Caco-2 (cell line): Measurements from ENCODE around the gene FSD1. TPM values are rescaled to one million over a fixed set of nuclear protein-coding genes. Genes with fewer than 3 reads are reported as not detected.
"Not testable (repeated sequence)": the region's sequence is repeated elsewhere in the genome, so short reads cannot be mapped to it uniquely, and the experiment has no call there.

ENCODE experiments used
- BruUV-seq: library from RNA; stranded (reverse); fragments of 400-500 nt; replicated peaks from 2 replicates; lab custom pipeline; 2021; lab: Mats Ljungman, UMichigan
- CTCF ChIA-PET: fragments of 300-600 bp; sonication (Branson Sonifier 250); formaldehyde crosslinking; loops from one replicate; lab custom pipeline; 2022; ENCODE audit warnings: antibody characterized with exemption; lab: Charles Lee
- POLR2A ChIA-PET: fragments of 300-600 bp; sonication (Branson Sonifier 250); formaldehyde crosslinking; loops from one replicate; lab custom pipeline; 2022; ENCODE audit warnings: antibody characterized with exemption; lab: Charles Lee
- DNase-seq, 2 experiments: peaks; one replicate each; pipeline versions ENCODE4 v3.0.0 to v3.0.0-alpha.2; 2020 to 2022
- H3K27me3 ChIP-seq: replicated peaks from 2 replicates; pipeline ENCODE4 v1.6.0; 2011; ENCODE audit warnings: low read length; ENCODE audit not compliant: control insufficient read depth, insufficient read depth
- H3K36me3 ChIP-seq: 2 replicates; pipeline ENCODE4 v1.5.1; 2011; ENCODE audit warnings: low read length; ENCODE audit not compliant: control insufficient read depth, insufficient read depth
- H3K4me1 ChIP-seq: fragments of 250-450 bp; sonication (Bioruptor Pico); 2 replicates; pipeline ENCODE4 v1.5.1; 2020; ENCODE audit warnings: mild to moderate bottlenecking
- H3K4me3 ChIP-seq: 2 replicates; pipeline ENCODE4 v1.5.1; 2011; ENCODE audit warnings: low read depth, mild to moderate bottlenecking, control low read depth, low read length
- H3K9me3 ChIP-seq: fragments of 250-450 bp; sonication (Bioruptor Pico); 2 replicates; pipeline ENCODE4 v1.5.1; 2020; ENCODE audit warnings: mild to moderate bottlenecking, moderate library complexity
- H3K27ac Mint-ChIP-seq: one replicate; pipeline ENCODE4 v1.8.0; 2022; ENCODE audit warnings: mixed read lengths; ENCODE audit not compliant: unreplicated experiment
- H3K27me3 Mint-ChIP-seq: one replicate; pipeline ENCODE4 v1.8.0; 2022; ENCODE audit warnings: mixed read lengths; ENCODE audit not compliant: insufficient read depth, unreplicated experiment
- H3K36me3 Mint-ChIP-seq: one replicate; pipeline ENCODE4 v1.8.0; 2022; ENCODE audit warnings: mild to moderate bottlenecking, mixed read lengths; ENCODE audit not compliant: insufficient read depth, unreplicated experiment
- H3K4me1 Mint-ChIP-seq: one replicate; pipeline ENCODE4 v1.8.0; 2022; ENCODE audit warnings: low read depth, mixed read lengths; ENCODE audit not compliant: unreplicated experiment
- H3K4me3 Mint-ChIP-seq: one replicate; pipeline ENCODE4 v1.8.0; 2022; ENCODE audit warnings: mild to moderate bottlenecking, moderate library complexity, mixed read lengths; ENCODE audit not compliant: unreplicated experiment
- H3K9me3 Mint-ChIP-seq: one replicate; pipeline ENCODE4 v1.8.0; 2022; ENCODE audit warnings: mixed read lengths; ENCODE audit not compliant: unreplicated experiment
- CTCF ChIP-seq, 2 experiments: fragments of 200-600 bp in 1 of 2; IDR thresholded peaks; 1 replicate in 1 of 2; 2 replicates in 1 of 2; pipeline versions ENCODE4 v1.5.1 to v1.8.0; 2011 to 2022; ENCODE audit warnings: antibody characterized with exemption in 1 of 2, control low read depth in 1 of 2, inconsistent platforms in 1 of 2, low read depth in 1 of 2, low read length in 1 of 2, mild to moderate bottlenecking in 1 of 2, moderate library complexity in 1 of 2; ENCODE audit not compliant: insufficient read depth in 1 of 2, severe bottlenecking in 1 of 2, unreplicated experiment in 1 of 2
- intact Hi-C: fragments of 100-400 bp; cut with micrococcal nuclease; formaldehyde crosslinking; loops from one replicate; pipeline ENCODE4 v1.10.0; 2022; ENCODE audit not compliant: unreplicated experiment
- total RNA-seq: library from RNA; stranded (reverse); gene quantifications from 2 replicates; pipeline ENCODE4 v1.2.3, GENCODE V29; 2022

FSD1 gene
- total RNA-seq, 1 experiment from 2014 or later: 9.0 TPM

- Mint-ChIP-seq H3K27ac (peak overlapping the region; percentile 59), H3K4me1 (peaks cover 8% of the 10 kb centered on the region), H3K4me3 (peak overlapping the region; percentile 66), H3K27me3 (no peaks in the 10 kb centered on the region), H3K9me3 (peaks cover 6% of the 10 kb centered on the region), H3K36me3 (peaks cover 6% of the 10 kb centered on the region)
- Histone ChIP-seq H3K9me3 (no peaks in the 10 kb centered on the region), H3K4me1 (peaks cover 14% of the 10 kb centered on the region), H3K27me3 (no peaks in the 10 kb centered on the region), H3K36me3 (no peaks in the 10 kb centered on the region), H3K4me3 (peak overlapping the region; percentile 36)
- no peak for TF ChIP-seq CTCF (IDR thresholded peaks at IDR 0.05; ENCODE audit: insufficient read depth in 1 of 2, low read depth in 1 of 2, low read length in 1 of 2, severe bottlenecking in 1 of 2, unreplicated experiment in 1 of 2)
- BruUV-seq: no TSS peak
- no peak for DNase-seq
- ChIA-PET POLR2A (interaction anchor here (1.5 kb wide), 1 partner anchor 58 kb away, joined by 9 read pairs; the partner anchor contains the start of gene MPND), CTCF (interaction anchor here (1.2 to 1.7 kb wide), 2 partner anchors 18 to 85 kb away, joined by 4 to 10 read pairs; no protein-coding TSS in a partner anchor)
- intact Hi-C loops: loop anchor here (5.0 kb wide), 1 partner anchor 57 kb away; the partner anchor contains the start of gene MPND
Measured at GRCh38 chr19:4284974-4285373, 19.4 kb upstream of the FSD1 start.

GRCh38 chr19:4286141-4286540 lies 18.3 kb upstream of the FSD1 start:
- H3K27me3 ChIP-seq, H3K4me3 ChIP-seq, H3K36me3 Mint-ChIP-seq, H3K4me1 Mint-ChIP-seq, H3K9me3 Mint-ChIP-seq, BruUV-seq, POLR2A ChIA-PET, DNase-seq, H3K9me3 ChIP-seq, H3K36me3 ChIP-seq, H3K27ac Mint-ChIP-seq, CTCF ChIA-PET, H3K27me3 Mint-ChIP-seq, intact Hi-C loops: not testable (repeated sequence)
- peaks cover 13% of the 10 kb centered on the region for H3K4me1 ChIP-seq
- H3K4me3 Mint-ChIP-seq: peak overlapping the region; percentile 23

- peak in 1 of 2 experiments; percentile 46 for DNase-seq
- no TSS peak for BruUV-seq
- Mint-ChIP-seq H3K27me3 (no peaks in the 10 kb centered on the region), H3K4me1 (peaks cover 8% of the 10 kb centered on the region), H3K27ac (no peak overlapping the region), H3K9me3 (peaks cover 6% of the 10 kb centered on the region), H3K4me3 (no peak overlapping the region), H3K36me3 (peaks cover 6% of the 10 kb centered on the region)
- TF ChIP-seq CTCF (IDR thresholded peaks at IDR 0.05; ENCODE audit: insufficient read depth in 1 of 2, low read depth in 1 of 2, low read length in 1 of 2, severe bottlenecking in 1 of 2, unreplicated experiment in 1 of 2): no peak
- intact Hi-C loops: no loop called here
- ChIA-PET POLR2A (no interaction called here), CTCF (no interaction called here)
- Histone ChIP-seq H3K36me3 (no peaks in the 10 kb centered on the region), H3K4me1 (peaks cover 13% of the 10 kb centered on the region), H3K4me3 (no peak overlapping the region), H3K9me3 (no peaks in the 10 kb centered on the region), H3K27me3 (no peaks in the 10 kb centered on the region)
Measured at GRCh38 chr19:4288091-4288777, 16.2 kb upstream of the FSD1 start.
